GM12874 (cell line): ENCODE results near the gene RSPO1.

Experiments
- TF ChIP-seq, protein P1 (sequence below): IDR thresholded peaks from 2 replicates; pipeline ENCODE4 v1.5.1; 2011; ENCODE audit warnings: low read depth, mild to moderate bottlenecking, control low read depth, low read length, moderate library complexity; ENCODE audit not compliant: insufficient read depth

Gene RSPO1

DNA sequence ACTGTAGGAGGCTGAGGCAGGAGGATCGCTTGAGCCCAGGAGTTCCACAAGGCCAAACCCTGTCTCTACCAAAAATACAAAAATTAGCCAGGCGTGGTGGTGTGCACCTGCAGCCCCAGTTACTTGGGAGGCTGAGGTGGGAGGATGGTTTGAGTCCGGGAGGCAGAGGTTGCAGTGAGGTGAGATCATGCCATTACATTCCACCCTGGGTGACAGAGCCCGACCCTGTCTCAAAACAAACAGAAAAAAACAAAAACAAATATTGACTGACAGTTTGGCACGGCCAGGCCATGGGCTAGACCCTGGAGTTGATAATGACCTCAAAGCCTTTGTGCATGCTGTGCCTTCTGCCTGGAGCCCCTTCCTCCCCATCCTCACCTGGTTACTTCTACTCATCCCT lies 19.2 kb upstream of the RSPO1 start:
- TF ChIP-seq, protein P1, sequence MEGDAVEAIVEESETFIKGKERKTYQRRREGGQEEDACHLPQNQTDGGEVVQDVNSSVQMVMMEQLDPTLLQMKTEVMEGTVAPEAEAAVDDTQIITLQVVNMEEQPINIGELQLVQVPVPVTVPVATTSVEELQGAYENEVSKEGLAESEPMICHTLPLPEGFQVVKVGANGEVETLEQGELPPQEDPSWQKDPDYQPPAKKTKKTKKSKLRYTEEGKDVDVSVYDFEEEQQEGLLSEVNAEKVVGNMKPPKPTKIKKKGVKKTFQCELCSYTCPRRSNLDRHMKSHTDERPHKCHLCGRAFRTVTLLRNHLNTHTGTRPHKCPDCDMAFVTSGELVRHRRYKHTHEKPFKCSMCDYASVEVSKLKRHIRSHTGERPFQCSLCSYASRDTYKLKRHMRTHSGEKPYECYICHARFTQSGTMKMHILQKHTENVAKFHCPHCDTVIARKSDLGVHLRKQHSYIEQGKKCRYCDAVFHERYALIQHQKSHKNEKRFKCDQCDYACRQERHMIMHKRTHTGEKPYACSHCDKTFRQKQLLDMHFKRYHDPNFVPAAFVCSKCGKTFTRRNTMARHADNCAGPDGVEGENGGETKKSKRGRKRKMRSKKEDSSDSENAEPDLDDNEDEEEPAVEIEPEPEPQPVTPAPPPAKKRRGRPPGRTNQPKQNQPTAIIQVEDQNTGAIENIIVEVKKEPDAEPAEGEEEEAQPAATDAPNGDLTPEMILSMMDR, result no peak

DNA sequence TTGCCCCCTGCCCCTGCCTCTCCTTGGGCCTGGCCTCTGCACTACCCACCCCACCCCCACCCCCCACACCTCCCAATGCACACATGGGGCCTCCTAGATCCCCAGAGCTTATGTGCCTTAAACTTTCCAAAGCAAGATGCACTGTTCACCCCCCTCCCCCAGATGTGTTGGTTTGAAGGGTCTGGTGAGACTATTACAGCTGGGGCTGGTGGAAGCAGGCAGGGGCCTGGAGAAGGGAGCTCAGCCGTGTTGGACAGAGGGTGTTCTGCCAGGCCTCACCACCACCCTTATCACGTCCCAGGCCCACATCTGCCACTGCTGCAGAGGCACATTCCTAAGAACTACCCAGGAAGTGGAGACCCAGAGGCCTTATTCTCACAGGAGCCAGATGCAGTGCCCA lies 18.3 kb upstream of the RSPO1 start:
- TF ChIP-seq, protein P1, result no peak

DNA sequence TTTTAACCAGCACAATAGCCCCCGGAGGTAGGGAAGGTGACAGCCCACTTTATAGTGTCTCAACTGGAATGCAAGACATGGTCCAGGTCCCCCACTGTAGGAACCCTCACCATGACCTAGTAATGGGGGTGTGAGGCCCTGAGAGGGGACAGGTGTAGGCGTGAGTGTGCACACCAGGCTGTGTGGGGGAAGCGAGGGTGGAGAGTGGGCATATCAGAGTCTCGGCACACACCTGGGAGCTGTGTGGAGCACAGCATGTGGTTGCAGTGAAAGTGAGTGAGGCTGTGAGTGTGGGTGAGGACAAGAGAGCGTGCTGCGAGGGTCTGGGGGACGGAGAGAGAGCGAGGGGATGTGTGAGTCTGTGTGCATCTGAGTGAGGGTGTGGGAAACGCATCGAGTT lies 17.1 kb upstream of the RSPO1 start:
- TF ChIP-seq, protein P1, result no peak

DNA sequence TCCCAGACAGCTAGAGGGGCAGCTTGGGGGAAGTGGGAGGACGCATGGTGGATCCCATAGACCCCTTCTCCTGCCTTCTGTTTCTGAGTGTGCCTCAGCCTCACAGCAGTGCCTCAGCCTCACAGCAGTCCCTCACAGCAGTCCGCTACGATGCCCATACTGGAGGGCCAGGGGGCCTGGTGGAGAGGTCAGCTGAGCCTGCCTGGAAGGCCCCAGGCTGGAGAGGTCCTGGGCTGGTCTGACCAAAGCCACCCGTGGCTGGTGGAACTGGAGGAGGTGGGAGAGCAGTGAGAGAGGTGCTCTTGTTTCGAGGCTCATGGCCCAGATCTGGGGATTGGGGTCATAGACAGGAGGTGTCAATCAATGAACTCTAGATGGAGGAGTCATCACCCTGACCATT lies 16.0 kb upstream of the RSPO1 start:
- TF ChIP-seq, protein P1, result no peak

DNA sequence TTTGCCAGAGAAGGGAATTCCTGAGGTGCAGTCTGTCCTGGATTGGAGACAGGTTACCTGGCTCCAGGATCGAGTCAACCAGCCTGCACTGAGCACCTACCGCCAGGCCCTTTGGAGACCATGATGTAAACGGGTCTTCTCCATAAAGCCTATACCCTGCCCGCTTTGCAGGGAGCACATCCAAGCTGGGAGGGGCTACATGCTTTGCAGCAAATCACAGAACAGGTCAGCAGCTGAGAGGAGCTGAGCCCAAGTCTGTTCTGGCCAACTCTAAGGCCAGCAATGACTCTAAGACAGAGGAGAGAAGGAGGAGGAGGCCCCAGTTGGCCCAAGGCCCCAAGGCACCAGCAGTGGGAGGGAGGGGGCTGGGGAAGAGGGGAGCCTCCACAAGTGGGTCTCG lies 15.5 kb upstream of the RSPO1 start:
- TF ChIP-seq, protein P1, result no peak

DNA sequence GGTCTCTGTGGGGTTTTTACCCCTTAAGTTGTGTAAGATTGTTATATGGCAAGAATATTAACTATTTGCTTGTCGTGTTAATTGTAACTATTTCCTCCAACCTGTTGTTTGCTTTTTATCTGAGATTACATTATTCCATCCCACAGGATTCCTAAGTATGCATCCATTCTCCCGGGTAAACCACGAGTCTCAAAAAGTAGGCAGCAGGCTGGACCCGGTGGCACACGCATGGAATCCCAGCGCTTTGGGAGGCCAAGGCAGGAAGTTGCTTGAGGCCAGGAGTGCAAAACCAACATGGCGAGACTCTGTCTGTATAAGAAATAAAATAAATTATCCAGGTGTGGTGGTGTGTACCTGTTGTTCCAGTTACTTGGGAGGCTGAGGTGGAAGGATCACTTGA lies 12.6 kb upstream of the RSPO1 start:
- TF ChIP-seq, protein P1, result no peak

DNA sequence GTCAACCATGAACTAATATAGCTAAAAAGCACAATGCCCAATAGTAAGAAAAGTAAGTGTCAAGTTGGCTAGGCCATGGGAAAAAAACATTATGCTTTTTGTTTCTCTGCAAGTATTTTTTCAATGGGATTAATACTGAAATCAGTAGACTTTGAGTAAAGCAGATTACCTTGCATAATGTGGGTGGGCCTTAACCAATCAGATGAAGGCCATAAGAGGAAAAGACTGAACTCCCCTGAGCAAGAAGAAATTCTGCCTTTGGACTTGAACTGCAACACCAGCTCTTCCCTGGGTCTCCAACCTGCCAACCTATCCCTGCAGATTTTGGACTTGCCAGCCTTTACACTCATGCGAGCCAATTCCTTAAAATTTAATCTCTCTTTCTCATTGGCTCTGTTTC lies 6.4 kb upstream of the RSPO1 start:
- TF ChIP-seq, protein P1, result no peak

DNA sequence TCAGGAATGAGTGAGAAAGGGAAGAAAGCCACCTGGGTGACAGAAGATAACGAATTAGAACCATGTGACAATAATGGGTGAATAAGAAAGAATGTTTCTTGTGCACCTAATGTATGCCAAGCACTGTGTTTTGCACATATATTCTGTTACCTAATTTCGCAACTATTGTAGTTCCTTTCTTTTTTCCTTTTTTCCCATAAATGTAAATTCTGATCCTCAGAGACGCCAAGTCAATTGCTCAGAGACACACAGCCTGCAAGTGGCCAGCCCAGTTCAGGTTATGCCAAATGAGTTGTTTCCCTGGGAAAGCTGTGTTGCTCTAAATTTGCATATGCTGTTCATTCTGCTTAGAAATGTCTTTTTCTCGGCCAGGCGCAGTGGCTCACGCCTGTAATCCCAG lies 1.7 kb upstream of the RSPO1 start:
- TF ChIP-seq, protein P1, result no peak
